ENCODE measurements around the gene PIAS2.
"Not testable (repeated sequence)": the region's sequence is repeated elsewhere in the genome, so short reads cannot be mapped to it uniquely, and the experiment has no call there.

PIAS2 gene

DNA sequence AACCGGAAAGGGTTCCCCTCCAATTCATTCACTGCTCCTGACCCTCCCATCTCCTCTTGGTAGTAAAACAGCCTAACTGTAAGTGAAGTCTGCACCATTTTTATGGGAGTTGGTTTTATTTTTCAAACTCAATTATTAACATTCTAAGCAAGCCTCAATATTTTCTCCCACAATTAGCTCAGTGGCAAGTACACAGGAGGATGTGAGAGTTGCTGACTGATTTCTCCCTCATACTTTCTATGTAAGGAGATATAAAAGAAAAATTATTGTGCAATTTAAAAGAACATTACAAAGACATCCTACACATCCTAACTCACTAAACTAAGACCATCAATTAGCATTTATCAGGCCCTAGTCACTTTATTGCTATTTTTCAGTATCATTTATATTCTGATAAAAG lies 73.9 kb downstream of the PIAS2 start:
- TF ChIP-seq, protein P1, sequence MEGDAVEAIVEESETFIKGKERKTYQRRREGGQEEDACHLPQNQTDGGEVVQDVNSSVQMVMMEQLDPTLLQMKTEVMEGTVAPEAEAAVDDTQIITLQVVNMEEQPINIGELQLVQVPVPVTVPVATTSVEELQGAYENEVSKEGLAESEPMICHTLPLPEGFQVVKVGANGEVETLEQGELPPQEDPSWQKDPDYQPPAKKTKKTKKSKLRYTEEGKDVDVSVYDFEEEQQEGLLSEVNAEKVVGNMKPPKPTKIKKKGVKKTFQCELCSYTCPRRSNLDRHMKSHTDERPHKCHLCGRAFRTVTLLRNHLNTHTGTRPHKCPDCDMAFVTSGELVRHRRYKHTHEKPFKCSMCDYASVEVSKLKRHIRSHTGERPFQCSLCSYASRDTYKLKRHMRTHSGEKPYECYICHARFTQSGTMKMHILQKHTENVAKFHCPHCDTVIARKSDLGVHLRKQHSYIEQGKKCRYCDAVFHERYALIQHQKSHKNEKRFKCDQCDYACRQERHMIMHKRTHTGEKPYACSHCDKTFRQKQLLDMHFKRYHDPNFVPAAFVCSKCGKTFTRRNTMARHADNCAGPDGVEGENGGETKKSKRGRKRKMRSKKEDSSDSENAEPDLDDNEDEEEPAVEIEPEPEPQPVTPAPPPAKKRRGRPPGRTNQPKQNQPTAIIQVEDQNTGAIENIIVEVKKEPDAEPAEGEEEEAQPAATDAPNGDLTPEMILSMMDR (IDR thresholded peaks at IDR 0.05; ENCODE audit: low read depth, low read length) = no peak
- no peak for TF ChIP-seq EZH2phosphoT487 (IDR thresholded peaks at IDR 0.05; ENCODE audit: low read depth)
- Histone ChIP-seq H3K4me1 (ENCODE audit: low read length) (peaks cover 18% of the 10 kb centered on the region), H3K4me3 (ENCODE audit: low read length) (peak overlapping the region; percentile 5), H3K36me3 (replicated peaks; ENCODE audit: low read depth, low read length) (peaks cover 15% of the 10 kb centered on the region), H2AFZ (ENCODE audit: low read depth, low read length) (no peak overlapping the region), H3K9ac (ENCODE audit: low read length) (no peak overlapping the region), H4K20me1 (ENCODE audit: insufficient read depth, low read length) (peaks cover 4% of the 10 kb centered on the region; the same call in 1 of the 2 replicates), H3K79me2 (ENCODE audit: low read length) (peaks cover 4% of the 10 kb centered on the region; the same call in 1 of the 2 replicates), H3K27ac (ENCODE audit: low read length) (peak overlapping the region; percentile 19; the same call in 1 of the 2 replicates), H3K27me3 (ENCODE audit: low read depth, low read length) (no peaks in the 10 kb centered on the region), H3K9me3 (ENCODE audit: insufficient read depth, low read length) (no peaks in the 10 kb centered on the region), H3K4me2 (ENCODE audit: low read length) (peak overlapping the region; percentile 58)

DNA sequence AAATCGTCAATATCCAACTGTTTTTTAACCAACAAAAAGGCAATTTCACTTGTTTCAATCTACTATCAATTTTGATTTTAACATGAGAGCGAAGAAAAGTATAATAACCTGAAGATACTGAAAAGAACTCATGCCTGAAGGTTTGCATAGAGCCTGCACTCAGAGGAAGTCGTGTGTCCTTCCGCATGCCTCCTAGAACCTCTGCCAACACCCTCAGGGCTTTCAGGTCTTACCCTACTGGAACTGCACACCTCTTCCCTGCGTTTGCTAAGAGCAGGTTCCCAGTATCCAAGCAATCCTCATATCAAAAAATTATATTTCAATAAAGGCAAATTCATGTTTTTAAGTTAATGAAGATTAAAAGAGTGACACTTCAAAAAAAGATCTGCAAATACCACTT lies 74.7 kb downstream of the PIAS2 start:
- no peak overlapping the region for H3K4me2 ChIP-seq (ENCODE audit: low read length)
- H2AFZ ChIP-seq (ENCODE audit: low read depth, low read length) = no peak overlapping the region
- no peak overlapping the region for H3K27ac ChIP-seq (ENCODE audit: low read length)
- peaks cover 15% of the 10 kb centered on the region for H3K36me3 ChIP-seq (replicated peaks; ENCODE audit: low read depth, low read length)
- no peak for TF ChIP-seq EZH2phosphoT487 (IDR thresholded peaks at IDR 0.05; ENCODE audit: low read depth)
- TF ChIP-seq, protein P1 (IDR thresholded peaks at IDR 0.05; ENCODE audit: low read depth, low read length) = no peak
- H4K20me1 ChIP-seq (ENCODE audit: insufficient read depth, low read length) = no peaks in the 10 kb centered on the region
- peaks cover 18% of the 10 kb centered on the region for H3K4me1 ChIP-seq (ENCODE audit: low read length)
- H3K4me3 ChIP-seq (ENCODE audit: low read length) = no peak overlapping the region
- H3K27me3 ChIP-seq (ENCODE audit: low read depth, low read length) = no peaks in the 10 kb centered on the region
- H3K9me3 ChIP-seq (ENCODE audit: insufficient read depth, low read length) = no peaks in the 10 kb centered on the region
- H3K9ac ChIP-seq (ENCODE audit: low read length) = no peak overlapping the region
- no peaks in the 10 kb centered on the region; the same call in 1 of the 2 replicates for H3K79me2 ChIP-seq (ENCODE audit: low read length)

DNA sequence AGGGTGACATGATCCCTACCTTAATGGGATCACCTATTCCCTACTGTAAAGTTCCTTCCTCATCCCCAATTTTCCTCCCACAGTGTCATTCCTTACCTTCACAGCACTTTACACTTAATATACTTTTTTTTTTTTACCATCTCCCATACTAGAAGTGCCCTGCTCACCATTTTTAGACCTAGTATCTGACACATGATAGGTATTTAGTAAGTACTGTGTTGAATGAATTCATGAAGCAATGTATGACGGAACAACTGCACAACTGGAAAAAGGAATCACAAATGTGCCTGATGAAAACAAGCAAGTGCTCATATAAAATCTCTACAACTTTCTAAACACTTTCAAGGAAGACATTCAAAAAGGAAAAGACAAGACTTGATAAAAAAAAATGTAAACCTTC lies 83.4 kb downstream of the PIAS2 start:
- no peak overlapping the region for H3K4me2 ChIP-seq (ENCODE audit: low read length)
- H4K20me1 ChIP-seq (ENCODE audit: insufficient read depth, low read length) = no peaks in the 10 kb centered on the region
- H3K79me2 ChIP-seq (ENCODE audit: low read length) = no peaks in the 10 kb centered on the region
- H3K9me3 ChIP-seq (ENCODE audit: insufficient read depth, low read length) = no peaks in the 10 kb centered on the region
- no peak overlapping the region for H2AFZ ChIP-seq (ENCODE audit: low read depth, low read length)
- TF ChIP-seq, protein P1 (IDR thresholded peaks at IDR 0.05; ENCODE audit: low read depth, low read length) = no peak
- TF ChIP-seq EZH2phosphoT487 (IDR thresholded peaks at IDR 0.05; ENCODE audit: low read depth) = no peak
- peaks cover 28% of the 10 kb centered on the region for H3K36me3 ChIP-seq (replicated peaks; ENCODE audit: low read depth, low read length)
- no peak overlapping the region for H3K27ac ChIP-seq (ENCODE audit: low read length)
- no peak overlapping the region for H3K9ac ChIP-seq (ENCODE audit: low read length)
- H3K4me3 ChIP-seq (ENCODE audit: low read length) = no peak overlapping the region
- H3K4me1 ChIP-seq (ENCODE audit: low read length) = no peaks in the 10 kb centered on the region
- H3K27me3 ChIP-seq (ENCODE audit: low read depth, low read length) = no peaks in the 10 kb centered on the region

DNA sequence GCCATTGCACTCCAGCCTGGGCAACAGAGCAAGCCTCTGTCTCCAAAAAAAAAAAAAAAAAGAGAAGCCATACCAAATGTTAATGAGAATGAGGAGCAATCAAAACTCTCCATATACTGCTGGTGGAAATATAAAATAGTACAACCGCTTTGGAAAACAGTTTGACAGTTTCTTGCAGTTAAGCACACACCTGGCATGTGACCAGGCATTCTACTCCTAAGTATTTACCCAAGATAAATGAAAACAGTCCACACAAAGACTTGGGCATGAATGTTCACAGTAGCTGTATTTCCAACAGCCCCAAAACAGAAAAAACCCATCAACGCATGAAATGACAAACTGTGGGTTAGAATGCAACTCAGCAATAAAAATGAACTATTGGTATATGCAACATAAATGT lies 84.5 kb downstream of the PIAS2 start:
- H3K4me3 ChIP-seq (ENCODE audit: low read length) = no peak overlapping the region
- H3K27me3 ChIP-seq (ENCODE audit: low read depth, low read length) = no peaks in the 10 kb centered on the region
- no peaks in the 10 kb centered on the region for H4K20me1 ChIP-seq (ENCODE audit: insufficient read depth, low read length)
- no peaks in the 10 kb centered on the region for H3K9me3 ChIP-seq (ENCODE audit: insufficient read depth, low read length)
- H2AFZ ChIP-seq (ENCODE audit: low read depth, low read length) = no peak overlapping the region
- no peak overlapping the region for H3K27ac ChIP-seq (ENCODE audit: low read length)
- H3K79me2 ChIP-seq (ENCODE audit: low read length) = no peaks in the 10 kb centered on the region
- H3K36me3 ChIP-seq (replicated peaks; ENCODE audit: low read depth, low read length) = peaks cover 39% of the 10 kb centered on the region
- no peak overlapping the region for H3K4me2 ChIP-seq (ENCODE audit: low read length)
- H3K4me1 ChIP-seq (ENCODE audit: low read length) = no peaks in the 10 kb centered on the region
- no peak overlapping the region for H3K9ac ChIP-seq (ENCODE audit: low read length)
- TF ChIP-seq, protein P1 (IDR thresholded peaks at IDR 0.05; ENCODE audit: low read depth, low read length) = no peak
- TF ChIP-seq EZH2phosphoT487 (IDR thresholded peaks at IDR 0.05; ENCODE audit: low read depth) = no peak

DNA sequence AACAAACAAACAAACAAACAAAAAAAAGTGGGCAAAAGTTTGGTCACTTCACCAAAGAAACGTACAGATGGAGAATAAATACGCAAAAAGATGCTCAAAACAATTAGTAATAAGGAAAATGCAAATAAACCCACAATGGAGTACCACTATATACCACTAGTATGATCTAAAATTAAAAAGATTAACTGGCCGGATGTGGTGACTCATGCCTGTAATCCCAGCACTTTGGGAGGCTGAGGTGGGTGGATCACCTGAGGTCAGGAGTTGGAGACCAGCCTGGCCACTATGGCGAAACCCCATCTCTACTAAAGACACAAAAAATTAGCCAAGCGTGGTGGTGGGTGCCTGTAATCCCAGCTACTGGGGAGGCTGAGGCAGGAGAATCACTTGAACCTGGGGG lies 84.9 kb downstream of the PIAS2 start:
- peaks cover 43% of the 10 kb centered on the region for H3K36me3 ChIP-seq (replicated peaks; ENCODE audit: low read depth, low read length)
- H3K27ac ChIP-seq (ENCODE audit: low read length); H3K4me1 ChIP-seq (ENCODE audit: low read length); H4K20me1 ChIP-seq (ENCODE audit: insufficient read depth, low read length); H3K79me2 ChIP-seq (ENCODE audit: low read length); H3K9me3 ChIP-seq (ENCODE audit: insufficient read depth, low read length); H3K27me3 ChIP-seq (ENCODE audit: low read depth, low read length); H3K4me3 ChIP-seq (ENCODE audit: low read length); H2AFZ ChIP-seq (ENCODE audit: low read depth, low read length); H3K4me2 ChIP-seq (ENCODE audit: low read length); H3K9ac ChIP-seq (ENCODE audit: low read length): not testable (repeated sequence)
